ENCODE measurements around the gene IGHMBP2. TPM values are rescaled to one million over a fixed set of nuclear protein-coding genes. Genes with fewer than 3 reads are reported as not detected.
"Not testable (repeated sequence)": the region's sequence is repeated elsewhere in the genome, so short reads cannot be mapped to it uniquely, and the experiment has no call there.

IGHMBP2 gene
- total RNA-seq: 10 to 100 TPM; 18.6 to 33.3 (median 30.5) TPM

- 1% methylated on average over 48 to 68 of the region's 78 CpGs for WGBS, 2 donors
- intact Hi-C loops (cut with DNase I; ENCODE audit: low total_unique reads): no loop called here
- no peak for TF ChIP-seq POLR2A (IDR thresholded peaks at IDR 0.05)
- TF ChIP-seq CTCF (IDR thresholded peaks at IDR 0.05): no peak
- H3K4me3 ChIP-seq (ENCODE audit: low read depth, poor library complexity, severe bottlenecking): peak within 1 kb of the TSS; percentile 88
- peak; percentile 73 to 97 for DNase-seq (ENCODE audit: low spot score in 2 of 2)
These were observed at the start of gene IGHMBP2, which contains the start of gene MRPL21 for GRCh38 chr11:68903288-68904247. IGHMBP2 (plus strand) TSS chr11:68903891; CDS start chr11:68903953, 62 bp downstream. MRPL21 (minus strand) TSS chr11:68903832; CDS start chr11:68903810, 22 bp downstream.

GRCh38 chr11:68854273-68854958 lies 49.3 kb upstream of the IGHMBP2 start:
- DNase-seq (ENCODE audit: low spot score in 2 of 2): no peak
- no peak overlapping the region for H3K4me3 ChIP-seq (ENCODE audit: low read depth, poor library complexity, severe bottlenecking)
- no peak for TF ChIP-seq CTCF (IDR thresholded peaks at IDR 0.05)
- no peak for TF ChIP-seq POLR2A (IDR thresholded peaks at IDR 0.05)
- 21 to 30% methylated on average over 42 of the region's 42 CpGs for WGBS, 2 donors
- intact Hi-C loops (cut with DNase I; ENCODE audit: low total_unique reads): no loop called here

- peak in 1 of 2 donors; percentile 43 for DNase-seq (ENCODE audit: low spot score in 2 of 2)
- no peak overlapping the region for H3K4me3 ChIP-seq (ENCODE audit: low read depth, poor library complexity, severe bottlenecking)
- WGBS, 2 donors: 10 to 11% methylated on average over 37 to 57 of the region's 62 CpGs
- intact Hi-C loops (cut with DNase I; ENCODE audit: low total_unique reads): no loop called here
- TF ChIP-seq POLR2A (IDR thresholded peaks at IDR 0.05): no peak
- TF ChIP-seq CTCF (IDR thresholded peaks at IDR 0.05): no peak
These were observed 48.3 kb upstream of the IGHMBP2 start for GRCh38 chr11:68855205-68855981.

GRCh38 chr11:68856425-68857030 lies 47.2 kb upstream of the IGHMBP2 start:
- WGBS, 2 donors: 87 to 93% methylated on average over 21 of the region's 21 CpGs
- DNase-seq (ENCODE audit: low spot score in 2 of 2); H3K4me3 ChIP-seq (ENCODE audit: low read depth, poor library complexity, severe bottlenecking); intact Hi-C loops (cut with DNase I; ENCODE audit: low total_unique reads): not testable (repeated sequence)

GRCh38 chr11:68857037-68857586 lies 46.6 kb upstream of the IGHMBP2 start:
- no peak for TF ChIP-seq CTCF (IDR thresholded peaks at IDR 0.05)
- no peak for TF ChIP-seq POLR2A (IDR thresholded peaks at IDR 0.05)
- H3K4me3 ChIP-seq (ENCODE audit: low read depth, poor library complexity, severe bottlenecking): no peak overlapping the region
- intact Hi-C loops (cut with DNase I; ENCODE audit: low total_unique reads): no loop called here
- 70 to 76% methylated on average over 8 of the region's 8 CpGs for WGBS, 2 donors
- no peak for DNase-seq (ENCODE audit: low spot score in 2 of 2)
